Measurements from ENCODE around the gene INTS11. TPM values are rescaled to one million over a fixed set of nuclear protein-coding genes. Genes with fewer than 3 reads are reported as not detected.

The INTS11 gene
- polyA plus RNA-seq, 1 experiment = 52.8 TPM

GRCh38 chr1:1303736-1304135 lies 20.7 kb downstream of the INTS11 start:
- CTCF ChIA-PET = no interaction called here
- POLR2A ChIA-PET = no interaction called here
- TF ChIP-seq, protein P1, sequence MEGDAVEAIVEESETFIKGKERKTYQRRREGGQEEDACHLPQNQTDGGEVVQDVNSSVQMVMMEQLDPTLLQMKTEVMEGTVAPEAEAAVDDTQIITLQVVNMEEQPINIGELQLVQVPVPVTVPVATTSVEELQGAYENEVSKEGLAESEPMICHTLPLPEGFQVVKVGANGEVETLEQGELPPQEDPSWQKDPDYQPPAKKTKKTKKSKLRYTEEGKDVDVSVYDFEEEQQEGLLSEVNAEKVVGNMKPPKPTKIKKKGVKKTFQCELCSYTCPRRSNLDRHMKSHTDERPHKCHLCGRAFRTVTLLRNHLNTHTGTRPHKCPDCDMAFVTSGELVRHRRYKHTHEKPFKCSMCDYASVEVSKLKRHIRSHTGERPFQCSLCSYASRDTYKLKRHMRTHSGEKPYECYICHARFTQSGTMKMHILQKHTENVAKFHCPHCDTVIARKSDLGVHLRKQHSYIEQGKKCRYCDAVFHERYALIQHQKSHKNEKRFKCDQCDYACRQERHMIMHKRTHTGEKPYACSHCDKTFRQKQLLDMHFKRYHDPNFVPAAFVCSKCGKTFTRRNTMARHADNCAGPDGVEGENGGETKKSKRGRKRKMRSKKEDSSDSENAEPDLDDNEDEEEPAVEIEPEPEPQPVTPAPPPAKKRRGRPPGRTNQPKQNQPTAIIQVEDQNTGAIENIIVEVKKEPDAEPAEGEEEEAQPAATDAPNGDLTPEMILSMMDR (IDR thresholded peaks at IDR 0.05; ENCODE audit: low read depth, low read length) = no peak
- H3K27me3 ChIP-seq (ENCODE audit: control insufficient read depth, insufficient read depth, low read length) = no peaks in the 10 kb centered on the region
- H3K9me3 ChIP-seq (ENCODE audit: control insufficient read depth, insufficient read depth, low read length) = no peaks in the 10 kb centered on the region; the same call in 1 of the 2 replicates
- H3K27ac ChIP-seq (ENCODE audit: low read depth, low read length) = no peak overlapping the region
- no peak for DNase-seq (ENCODE audit: low read depth, low spot score)
- no peak overlapping the region for H3K4me3 ChIP-seq (ENCODE audit: low read depth, low read length)

- H3K9me3 ChIP-seq (ENCODE audit: control insufficient read depth, insufficient read depth, low read length) = no peaks in the 10 kb centered on the region; the same call in 1 of the 2 replicates
- no peak for DNase-seq (ENCODE audit: low read depth, low spot score)
- no peaks in the 10 kb centered on the region for H3K27me3 ChIP-seq (ENCODE audit: control insufficient read depth, insufficient read depth, low read length)
- TF ChIP-seq, protein P1 (IDR thresholded peaks at IDR 0.05; ENCODE audit: low read depth, low read length) = no peak
- no peak overlapping the region for H3K4me3 ChIP-seq (ENCODE audit: low read depth, low read length)
- ChIA-PET CTCF (no interaction called here), POLR2A (no interaction called here)
- no peak overlapping the region for H3K27ac ChIP-seq (ENCODE audit: low read depth, low read length)
Measured at GRCh38 chr1:1302951-1303509, 21.4 kb downstream of the INTS11 start.

DNA sequence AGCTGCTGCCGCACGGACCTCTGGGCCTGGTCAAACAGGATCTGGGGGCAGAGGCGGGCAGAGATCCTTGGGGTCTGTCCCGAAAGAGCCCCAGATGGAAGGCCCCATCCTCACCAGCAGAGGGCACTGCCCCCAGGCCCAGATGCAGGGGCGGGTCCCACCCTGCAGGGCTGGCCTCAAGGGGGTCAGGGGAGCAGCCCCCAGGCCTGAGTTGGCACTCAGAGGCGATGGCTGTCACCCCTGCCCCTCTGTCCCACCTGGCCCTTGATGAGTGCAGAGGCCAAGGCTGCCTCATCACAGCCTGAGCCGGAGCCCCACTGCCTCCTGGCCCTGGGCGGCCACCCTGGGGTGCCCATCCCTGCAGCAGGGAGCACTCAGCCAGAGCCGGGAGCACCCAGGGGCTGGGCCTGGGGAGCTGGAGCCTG lies 22.4 kb downstream of the INTS11 start:
- no peak for DNase-seq (ENCODE audit: low read depth, low spot score)
- ChIA-PET POLR2A (no interaction called here), CTCF (interaction anchor here (1.0 kb wide), 1 partner anchor 10 kb away, joined by 3 read pairs; no protein-coding TSS in a partner anchor)
- Histone ChIP-seq H3K9me3 (ENCODE audit: control insufficient read depth, insufficient read depth, low read length) (no peaks in the 10 kb centered on the region; the same call in 1 of the 2 replicates), H3K27ac (ENCODE audit: low read depth, low read length) (no peak overlapping the region), H3K4me3 (ENCODE audit: low read depth, low read length) (no peak overlapping the region), H3K27me3 (ENCODE audit: control insufficient read depth, insufficient read depth, low read length) (no peaks in the 10 kb centered on the region)
- TF ChIP-seq, protein P1 (IDR thresholded peaks at IDR 0.05; ENCODE audit: low read depth, low read length) = peak; percentile 45

GRCh38 chr1:1300352-1300739 lies 24.1 kb downstream of the INTS11 start:
- Histone ChIP-seq H3K4me3 (ENCODE audit: low read depth, low read length) (no peak overlapping the region), H3K27ac (ENCODE audit: low read depth, low read length) (no peak overlapping the region), H3K27me3 (ENCODE audit: control insufficient read depth, insufficient read depth, low read length) (no peaks in the 10 kb centered on the region), H3K9me3 (ENCODE audit: control insufficient read depth, insufficient read depth, low read length) (no peaks in the 10 kb centered on the region; the same call in 1 of the 2 replicates)
- TF ChIP-seq, protein P1 (IDR thresholded peaks at IDR 0.05; ENCODE audit: low read depth, low read length) = no peak
- ChIA-PET POLR2A (no interaction called here), CTCF (interaction anchor here (0.7 kb wide), 1 partner anchor 178 kb away, joined by 5 read pairs; no protein-coding TSS in a partner anchor)
- DNase-seq (ENCODE audit: low read depth, low spot score) = no peak

DNA sequence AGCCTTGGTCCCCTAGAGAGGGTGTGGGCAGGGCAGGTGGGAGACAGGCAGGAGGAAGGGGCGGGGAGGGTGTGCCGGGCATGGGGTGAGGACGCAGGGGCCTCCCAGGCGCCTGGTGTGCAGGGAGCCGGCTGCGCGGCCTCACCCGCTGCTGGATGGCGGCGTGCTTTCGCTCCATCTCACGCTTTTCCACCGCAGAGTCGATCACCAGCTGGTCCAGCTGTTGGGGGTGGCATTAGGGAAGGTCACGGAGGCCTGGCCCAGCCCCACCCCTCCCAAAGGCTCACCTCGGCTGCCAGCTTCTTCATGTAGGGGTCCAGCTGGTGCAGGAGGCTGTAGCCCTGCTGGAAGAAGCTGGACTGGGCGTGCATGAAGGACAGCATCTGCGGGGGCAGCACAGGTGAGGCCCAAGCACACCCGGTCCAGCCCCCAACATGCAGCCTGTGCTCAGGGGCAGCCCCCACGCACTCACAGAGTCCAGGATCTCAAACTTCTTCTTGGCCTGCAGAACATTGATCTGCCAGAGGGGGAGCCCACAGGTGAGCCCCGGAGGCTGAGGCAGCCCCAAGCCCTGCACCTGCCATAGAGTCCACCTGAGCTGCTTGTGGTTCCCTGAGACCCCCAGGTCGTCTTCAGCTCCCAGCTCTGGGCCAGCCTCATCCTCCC lies 24.6 kb downstream of the INTS11 start:
- TF ChIP-seq, protein P1 (IDR thresholded peaks at IDR 0.05; ENCODE audit: low read depth, low read length) = peak; percentile 19; the same call in 1 of the 2 replicates
- ChIA-PET POLR2A (no interaction called here), CTCF (no interaction called here)
- Histone ChIP-seq H3K27ac (ENCODE audit: low read depth, low read length) (no peak overlapping the region), H3K4me3 (ENCODE audit: low read depth, low read length) (no peak overlapping the region), H3K27me3 (ENCODE audit: control insufficient read depth, insufficient read depth, low read length) (no peaks in the 10 kb centered on the region), H3K9me3 (ENCODE audit: control insufficient read depth, insufficient read depth, low read length) (peaks cover 2% of the 10 kb centered on the region; the same call in 1 of the 2 replicates)
- no peak for DNase-seq (ENCODE audit: low read depth, low spot score)
